ENCODE results near the gene JMJD1C.

JMJD1C gene

DNA sequence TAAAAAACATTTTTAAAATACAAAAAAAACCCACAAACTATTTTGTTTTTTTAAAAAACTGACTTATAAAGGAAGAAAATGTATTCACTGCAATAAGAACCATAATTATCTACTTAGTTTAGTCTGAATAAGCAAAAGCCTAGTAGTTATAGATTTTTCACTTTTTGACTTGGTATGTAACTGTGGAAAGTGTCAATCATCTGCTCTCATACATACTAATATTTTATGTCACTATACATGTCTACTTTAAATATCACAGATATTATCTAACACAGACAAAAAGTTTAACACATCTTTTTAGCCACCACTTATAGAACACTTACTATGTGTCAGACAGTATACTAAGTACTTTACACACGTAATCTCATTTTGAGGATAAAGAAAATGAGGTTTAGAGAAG lies 3.2 kb upstream of the JMJD1C start:
- Histone ChIP-seq H3K4me3 (ENCODE audit: severe bottlenecking) (no peak overlapping the region), H3K27me3 (ENCODE audit: insufficient read depth, poor library complexity, severe bottlenecking) (no peaks in the 10 kb centered on the region), H3K9me3 (ENCODE audit: severe bottlenecking) (no peaks in the 10 kb centered on the region), H3K36me3 (ENCODE audit: low read depth) (no peaks in the 10 kb centered on the region), H3K27ac (ENCODE audit: poor library complexity, severe bottlenecking) (no peak overlapping the region), H3K4me1 (ENCODE audit: insufficient read depth, poor library complexity, severe bottlenecking) (peaks cover 9% of the 10 kb centered on the region)
- ATAC-seq (ENCODE audit: low read depth) = no peak
- TF ChIP-seq, protein P1, sequence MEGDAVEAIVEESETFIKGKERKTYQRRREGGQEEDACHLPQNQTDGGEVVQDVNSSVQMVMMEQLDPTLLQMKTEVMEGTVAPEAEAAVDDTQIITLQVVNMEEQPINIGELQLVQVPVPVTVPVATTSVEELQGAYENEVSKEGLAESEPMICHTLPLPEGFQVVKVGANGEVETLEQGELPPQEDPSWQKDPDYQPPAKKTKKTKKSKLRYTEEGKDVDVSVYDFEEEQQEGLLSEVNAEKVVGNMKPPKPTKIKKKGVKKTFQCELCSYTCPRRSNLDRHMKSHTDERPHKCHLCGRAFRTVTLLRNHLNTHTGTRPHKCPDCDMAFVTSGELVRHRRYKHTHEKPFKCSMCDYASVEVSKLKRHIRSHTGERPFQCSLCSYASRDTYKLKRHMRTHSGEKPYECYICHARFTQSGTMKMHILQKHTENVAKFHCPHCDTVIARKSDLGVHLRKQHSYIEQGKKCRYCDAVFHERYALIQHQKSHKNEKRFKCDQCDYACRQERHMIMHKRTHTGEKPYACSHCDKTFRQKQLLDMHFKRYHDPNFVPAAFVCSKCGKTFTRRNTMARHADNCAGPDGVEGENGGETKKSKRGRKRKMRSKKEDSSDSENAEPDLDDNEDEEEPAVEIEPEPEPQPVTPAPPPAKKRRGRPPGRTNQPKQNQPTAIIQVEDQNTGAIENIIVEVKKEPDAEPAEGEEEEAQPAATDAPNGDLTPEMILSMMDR (IDR thresholded peaks at IDR 0.05; ENCODE audit: poor library complexity, severe bottlenecking) = no peak
- DNase-seq (ENCODE audit: low spot score) = no peak

DNA sequence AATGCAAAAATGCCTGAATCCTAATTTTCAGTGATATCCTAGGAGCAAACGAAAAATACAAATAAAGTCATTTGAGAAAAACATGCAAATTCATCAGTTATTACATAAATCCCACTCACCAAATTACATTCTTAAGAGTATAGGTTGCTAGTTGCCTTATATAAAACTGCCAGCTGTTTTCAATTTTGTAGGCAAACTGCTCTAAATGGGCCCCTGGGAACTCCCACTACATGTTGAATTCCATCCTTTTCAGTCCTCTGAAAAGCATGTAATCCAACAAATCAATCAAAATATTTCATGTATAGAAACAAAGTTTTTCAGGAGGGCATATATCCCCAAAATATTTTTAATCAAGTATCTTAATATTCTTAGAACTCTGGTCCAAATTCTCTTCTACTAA lies 2.1 kb upstream of the JMJD1C start:
- H3K4me3 ChIP-seq (ENCODE audit: severe bottlenecking) = no peak overlapping the region
- TF ChIP-seq, protein P1 (IDR thresholded peaks at IDR 0.05; ENCODE audit: poor library complexity, severe bottlenecking) = no peak
- peak overlapping the region; percentile 73 for H3K27ac ChIP-seq (ENCODE audit: poor library complexity, severe bottlenecking)
- DNase-seq (ENCODE audit: low spot score) = no peak
- no peak for ATAC-seq (ENCODE audit: low read depth)
- no peaks in the 10 kb centered on the region for H3K27me3 ChIP-seq (ENCODE audit: insufficient read depth, poor library complexity, severe bottlenecking)
- no peaks in the 10 kb centered on the region for H3K36me3 ChIP-seq (ENCODE audit: low read depth)
- H3K9me3 ChIP-seq (ENCODE audit: severe bottlenecking) = no peaks in the 10 kb centered on the region
- H3K4me1 ChIP-seq (ENCODE audit: insufficient read depth, poor library complexity, severe bottlenecking) = peaks cover 13% of the 10 kb centered on the region

- Histone ChIP-seq H3K4me1 (ENCODE audit: insufficient read depth, poor library complexity, severe bottlenecking) (peaks cover 13% of the 10 kb centered on the region), H3K36me3 (ENCODE audit: low read depth) (no peaks in the 10 kb centered on the region), H3K27ac (ENCODE audit: poor library complexity, severe bottlenecking) (peak overlapping the region; percentile 73), H3K9me3 (ENCODE audit: severe bottlenecking) (no peaks in the 10 kb centered on the region), H3K4me3 (ENCODE audit: severe bottlenecking) (peak overlapping the region; percentile 68), H3K27me3 (ENCODE audit: insufficient read depth, poor library complexity, severe bottlenecking) (no peaks in the 10 kb centered on the region)
- TF ChIP-seq, protein P1 (IDR thresholded peaks at IDR 0.05; ENCODE audit: poor library complexity, severe bottlenecking) = no peak
- peak; percentile 49 for ATAC-seq (ENCODE audit: low read depth)
- DNase-seq (ENCODE audit: low spot score) = no peak
Observed at GRCh38 chr10:63466144-63466935, 563 bp upstream of the JMJD1C start.

DNA sequence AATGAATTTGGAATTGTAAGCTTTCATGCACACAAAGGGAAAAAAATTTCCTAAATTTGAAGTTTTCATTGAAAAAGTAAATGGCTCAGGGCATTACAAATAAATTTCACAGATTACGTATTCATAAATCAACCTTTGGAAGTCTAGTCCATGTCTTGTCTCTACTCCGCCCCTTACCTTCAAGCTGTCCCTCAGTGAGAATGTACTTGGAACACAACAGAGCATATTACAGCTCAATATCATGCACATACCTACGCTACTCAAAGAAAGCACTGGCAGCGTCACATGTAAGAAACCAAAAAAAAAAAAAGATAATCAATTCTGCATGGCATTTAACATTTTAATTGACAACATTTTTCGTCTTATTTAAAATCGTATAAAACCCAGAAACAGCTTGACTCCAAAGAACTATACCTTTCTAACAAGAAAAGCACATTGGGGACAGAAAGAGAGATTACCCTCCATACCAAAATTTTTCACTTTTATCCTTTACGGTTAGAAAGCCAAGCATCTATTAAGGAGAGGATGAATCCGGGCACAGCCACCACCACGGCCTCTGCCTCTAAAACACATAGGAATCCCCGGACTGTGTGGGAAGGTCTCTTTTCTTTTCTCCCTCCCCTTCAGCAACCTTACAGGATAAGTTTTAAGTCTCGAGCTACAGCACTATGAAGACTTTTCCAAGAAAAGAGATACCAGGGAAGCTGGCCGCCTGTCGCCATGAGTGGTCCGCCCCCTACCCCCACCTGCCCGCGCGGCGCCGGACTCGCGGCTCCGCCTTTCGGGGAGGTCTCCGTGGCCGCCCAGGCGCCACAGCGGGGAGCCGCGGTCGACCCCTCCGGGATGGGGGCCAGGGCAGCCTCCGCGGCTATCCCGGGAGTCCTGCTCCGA lies 1.1 kb downstream of the JMJD1C start:
- Histone ChIP-seq H3K4me3 (ENCODE audit: severe bottlenecking) (peak overlapping the region; percentile 68), H3K9me3 (ENCODE audit: severe bottlenecking) (no peaks in the 10 kb centered on the region), H3K27me3 (ENCODE audit: insufficient read depth, poor library complexity, severe bottlenecking) (no peaks in the 10 kb centered on the region), H3K4me1 (ENCODE audit: insufficient read depth, poor library complexity, severe bottlenecking) (peaks cover 13% of the 10 kb centered on the region), H3K36me3 (ENCODE audit: low read depth) (no peaks in the 10 kb centered on the region; the same call in 1 of the 2 replicates), H3K27ac (ENCODE audit: poor library complexity, severe bottlenecking) (peak overlapping the region; percentile 73)
- TF ChIP-seq, protein P1 (IDR thresholded peaks at IDR 0.05; ENCODE audit: poor library complexity, severe bottlenecking) = no peak
- ATAC-seq (ENCODE audit: low read depth) = peak; percentile 56
- no peak for DNase-seq (ENCODE audit: low spot score)

Data from RWPE2 (cell line).